ENCODE measurements around the gene HOXB4. TPM values are rescaled to one million over a fixed set of nuclear protein-coding genes. Genes with fewer than 3 reads are reported as not detected.

HOXB4 gene
- total RNA-seq, 1 donor from 2014 or later: 5.8 TPM

DNA sequence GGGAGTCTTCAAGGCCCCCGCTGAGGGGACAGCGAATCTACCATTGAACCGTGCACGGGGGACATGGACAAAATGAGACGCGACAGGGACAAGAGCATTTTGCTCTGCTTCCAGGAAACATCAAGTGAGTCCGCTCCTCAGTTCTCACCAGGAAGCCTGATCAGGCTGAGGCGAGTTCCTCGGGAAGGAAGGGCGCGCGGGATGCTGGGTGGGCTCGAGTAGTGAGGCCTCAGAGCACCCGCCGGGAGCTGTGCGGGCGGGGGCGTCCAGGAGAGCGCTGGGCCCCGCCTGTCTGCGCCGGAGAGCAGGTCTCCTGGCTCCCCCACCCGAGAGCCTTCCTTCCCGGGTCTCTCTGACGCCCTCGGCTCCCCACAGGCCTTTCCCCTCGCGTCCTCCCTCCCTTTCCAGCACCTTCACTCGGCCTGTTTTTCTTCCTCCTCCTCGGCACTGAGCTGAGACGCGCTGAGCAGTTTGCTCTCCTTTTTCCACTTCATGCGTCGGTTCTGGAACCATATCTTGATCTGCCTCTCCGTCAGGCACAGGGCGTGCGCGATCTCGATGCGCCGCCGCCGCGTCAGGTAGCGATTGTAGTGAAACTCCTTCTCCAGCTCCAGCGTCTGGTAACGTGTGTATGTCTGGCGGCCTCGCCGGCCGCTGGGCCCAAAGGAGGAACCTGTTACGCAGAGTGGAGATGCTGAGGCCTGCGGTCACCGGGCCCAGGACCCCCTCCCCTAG is 18.0 kb upstream of the HOXB4 start:
- DNase-seq (no peak), ATAC-seq (no peak)
- Histone ChIP-seq H3K4me1 (peaks cover 38% of the 10 kb centered on the region), H3K27ac (peak overlapping the region; percentile 74), H3K27me3 (ENCODE audit: low read depth) (peaks cover 94% of the 10 kb centered on the region), H3K4me3 (peak overlapping the region; percentile 63), H3K9me3 (no peaks in the 10 kb centered on the region), H3K36me3 (peaks cover 5% of the 10 kb centered on the region)
- intact Hi-C loops (cut with DNase I): no loop called here
- TF ChIP-seq, protein P1, sequence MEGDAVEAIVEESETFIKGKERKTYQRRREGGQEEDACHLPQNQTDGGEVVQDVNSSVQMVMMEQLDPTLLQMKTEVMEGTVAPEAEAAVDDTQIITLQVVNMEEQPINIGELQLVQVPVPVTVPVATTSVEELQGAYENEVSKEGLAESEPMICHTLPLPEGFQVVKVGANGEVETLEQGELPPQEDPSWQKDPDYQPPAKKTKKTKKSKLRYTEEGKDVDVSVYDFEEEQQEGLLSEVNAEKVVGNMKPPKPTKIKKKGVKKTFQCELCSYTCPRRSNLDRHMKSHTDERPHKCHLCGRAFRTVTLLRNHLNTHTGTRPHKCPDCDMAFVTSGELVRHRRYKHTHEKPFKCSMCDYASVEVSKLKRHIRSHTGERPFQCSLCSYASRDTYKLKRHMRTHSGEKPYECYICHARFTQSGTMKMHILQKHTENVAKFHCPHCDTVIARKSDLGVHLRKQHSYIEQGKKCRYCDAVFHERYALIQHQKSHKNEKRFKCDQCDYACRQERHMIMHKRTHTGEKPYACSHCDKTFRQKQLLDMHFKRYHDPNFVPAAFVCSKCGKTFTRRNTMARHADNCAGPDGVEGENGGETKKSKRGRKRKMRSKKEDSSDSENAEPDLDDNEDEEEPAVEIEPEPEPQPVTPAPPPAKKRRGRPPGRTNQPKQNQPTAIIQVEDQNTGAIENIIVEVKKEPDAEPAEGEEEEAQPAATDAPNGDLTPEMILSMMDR (IDR thresholded peaks at IDR 0.05): no peak

DNA sequence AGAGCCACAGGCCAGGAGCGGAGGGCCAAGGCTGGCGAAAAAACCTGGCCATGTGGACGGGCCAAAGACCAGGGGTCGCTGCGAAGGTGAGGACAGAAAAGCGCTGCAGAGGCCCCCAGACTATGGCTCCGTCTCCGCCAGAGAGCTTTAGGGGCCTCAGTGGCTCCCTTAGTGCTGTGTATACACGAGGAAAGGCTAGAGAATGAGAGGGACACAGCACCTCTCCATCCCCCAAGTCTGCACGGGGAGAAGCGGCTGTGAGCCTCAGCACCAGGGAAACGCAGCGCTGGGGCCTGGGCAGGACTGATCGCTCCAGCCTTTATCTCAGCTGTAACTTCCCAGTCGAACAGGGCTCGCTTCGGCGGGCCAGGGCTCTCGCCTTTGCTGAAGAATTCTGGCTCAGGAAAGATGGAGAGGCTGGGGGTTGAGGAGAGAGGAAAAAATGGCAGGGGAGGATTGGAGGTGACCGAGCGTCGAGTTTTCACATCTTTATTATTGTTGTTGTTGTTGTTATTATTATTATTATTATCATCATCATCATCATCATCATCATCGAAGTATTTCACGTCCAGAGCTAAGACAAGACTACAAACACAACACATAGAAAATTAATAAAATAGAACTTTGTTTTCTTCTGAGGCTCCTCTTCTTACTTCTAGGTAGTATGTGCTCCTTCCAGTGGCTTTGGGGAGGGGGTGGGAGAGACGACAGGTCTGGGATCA is 17.3 kb upstream of the HOXB4 start:
- H3K27me3 ChIP-seq (ENCODE audit: low read depth): peaks cover 96% of the 10 kb centered on the region
- no peaks in the 10 kb centered on the region for H3K9me3 ChIP-seq
- intact Hi-C loops (cut with DNase I): no loop called here
- H3K36me3 ChIP-seq: peaks cover 5% of the 10 kb centered on the region
- TF ChIP-seq, protein P1 (IDR thresholded peaks at IDR 0.05): no peak
- DNase-seq: no peak
- no peak for ATAC-seq
- H3K4me1 ChIP-seq: peaks cover 38% of the 10 kb centered on the region
- H3K27ac ChIP-seq: peak overlapping the region; percentile 39
- H3K4me3 ChIP-seq: no peak overlapping the region

DNA sequence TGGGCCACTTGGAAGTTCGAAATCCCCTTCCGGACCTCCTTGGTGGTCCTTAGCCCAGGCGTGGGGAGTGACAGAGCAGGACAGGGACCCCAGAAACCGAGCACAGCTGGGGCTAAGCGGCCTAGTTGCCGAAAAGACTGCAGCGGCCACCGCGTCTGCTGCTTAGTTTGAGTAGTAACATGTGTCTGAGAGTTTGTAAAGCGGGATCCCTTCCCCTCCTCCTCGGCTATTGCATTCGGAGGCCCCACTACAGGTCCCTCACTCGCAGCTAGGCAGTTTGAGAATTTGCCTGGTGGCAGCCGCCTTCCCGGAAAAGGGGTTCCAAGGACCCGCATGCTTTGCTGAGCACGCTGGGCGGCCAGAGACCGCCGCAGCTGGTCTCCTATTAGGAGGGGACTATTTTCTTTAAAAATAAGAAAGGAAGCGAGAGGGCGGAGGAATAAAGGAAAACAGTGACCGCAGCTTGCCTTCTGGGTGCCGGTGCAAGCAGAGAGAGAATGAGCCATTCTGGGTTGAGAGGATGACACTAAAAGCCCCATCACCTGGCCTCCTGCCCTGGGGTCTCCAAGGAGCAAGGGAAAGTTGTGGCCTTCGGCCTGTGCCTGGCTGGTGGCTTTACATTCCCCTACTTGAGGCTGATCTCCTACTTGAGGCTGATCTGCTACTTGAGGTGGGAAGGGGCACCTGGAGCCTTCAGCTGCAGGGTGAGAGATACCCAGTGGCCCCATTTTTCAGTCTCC is 16.6 kb upstream of the HOXB4 start:
- H3K27ac ChIP-seq: peak overlapping the region; percentile 39
- ATAC-seq (no peak), DNase-seq (no peak)
- H3K4me1 ChIP-seq: peaks cover 38% of the 10 kb centered on the region
- H3K27me3 ChIP-seq (ENCODE audit: low read depth): peaks cover 91% of the 10 kb centered on the region
- H3K9me3 ChIP-seq: no peaks in the 10 kb centered on the region
- TF ChIP-seq, protein P1 (IDR thresholded peaks at IDR 0.05): no peak
- peaks cover 5% of the 10 kb centered on the region for H3K36me3 ChIP-seq
- intact Hi-C loops (cut with DNase I): no loop called here
- H3K4me3 ChIP-seq: peak overlapping the region; percentile 63

DNA sequence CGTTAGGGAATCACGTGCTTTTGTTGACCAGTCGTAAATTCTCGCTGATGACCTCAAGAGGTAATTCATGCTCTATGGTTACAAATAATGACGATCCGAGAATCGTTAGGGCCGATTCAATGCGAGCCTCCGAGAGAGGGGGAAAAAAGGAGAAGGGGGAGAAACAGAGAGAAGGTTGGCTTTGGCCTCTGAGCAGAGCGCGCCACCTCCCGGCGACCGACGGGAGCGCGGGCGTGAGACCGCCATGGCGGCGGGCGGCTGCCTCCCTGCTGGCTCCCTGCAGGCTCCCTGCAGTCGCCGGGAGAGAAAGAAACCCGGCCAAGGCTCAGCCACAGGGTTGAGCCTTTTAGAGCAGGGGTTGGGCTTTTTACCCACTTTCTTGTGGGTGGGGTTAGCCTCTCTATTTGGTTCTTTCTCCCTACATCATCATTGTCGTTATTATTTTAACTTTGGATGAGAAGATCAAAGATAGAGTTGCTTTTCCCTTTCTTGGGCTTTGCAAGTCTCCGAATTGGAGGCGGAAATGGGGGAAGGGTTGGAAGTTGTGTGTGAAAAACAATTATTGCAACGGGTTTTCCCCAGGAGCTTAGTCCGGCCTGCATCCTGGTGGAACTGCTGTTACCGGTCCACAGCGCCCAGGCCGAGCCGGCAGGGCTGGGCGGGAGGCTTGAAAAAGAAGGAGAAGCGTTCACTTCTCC is 15.8 kb upstream of the HOXB4 start:
- peaks cover 38% of the 10 kb centered on the region for H3K4me1 ChIP-seq
- H3K9me3 ChIP-seq: no peaks in the 10 kb centered on the region
- peak overlapping the region; percentile 63 for H3K4me3 ChIP-seq
- peak overlapping the region; percentile 39 for H3K27ac ChIP-seq
- peaks cover 5% of the 10 kb centered on the region for H3K36me3 ChIP-seq
- H3K27me3 ChIP-seq (ENCODE audit: low read depth): peaks cover 84% of the 10 kb centered on the region
- ATAC-seq: peak; percentile 69 to 82
- peak; percentile 79 for DNase-seq
- intact Hi-C loops (cut with DNase I): no loop called here
- TF ChIP-seq, protein P1 (IDR thresholded peaks at IDR 0.05): peak; percentile 92
